RWPE2 (cell line): Measurements from ENCODE around the gene HS3ST4.

Experiments used
- ATAC-seq: fragments of 200-7000 bp; cut with Tn5 transposase; 3 replicates; pipeline ENCODE4 v1.9.1; 2021; ENCODE audit warnings: low read depth
- DNase-seq: peaks from one replicate; pipeline ENCODE4 v3.0.0-alpha.2; 2020; ENCODE audit warnings: low spot score
- H3K27ac ChIP-seq: fragments of 450-650 bp; 2 replicates; pipeline ENCODE4 v1.5.1; 2017; ENCODE audit warnings: mild to moderate bottlenecking; ENCODE audit not compliant: poor library complexity, severe bottlenecking
- H3K27me3 ChIP-seq: fragments of 250-450 bp; sonication (Bioruptor Pico); 2 replicates; pipeline ENCODE4 v1.5.1; 2021; ENCODE audit warnings: mild to moderate bottlenecking, moderate library complexity; ENCODE audit not compliant: insufficient read depth, poor library complexity, severe bottlenecking
- H3K36me3 ChIP-seq: fragments of 250-450 bp; sonication (Bioruptor Pico); 2 replicates; pipeline ENCODE4 v1.5.1; 2020; ENCODE audit warnings: low read depth, mild to moderate bottlenecking, moderate library complexity
- H3K4me1 ChIP-seq: fragments of 250-450 bp; sonication (Bioruptor Pico); 2 replicates; pipeline ENCODE4 v1.5.1; 2021; ENCODE audit warnings: mild to moderate bottlenecking, moderate library complexity; ENCODE audit not compliant: insufficient read depth, poor library complexity, severe bottlenecking
- H3K4me3 ChIP-seq: fragments of 250-450 bp; sonication (Bioruptor Pico); 2 replicates; pipeline ENCODE4 v1.5.1; 2021; ENCODE audit warnings: mild to moderate bottlenecking, moderate library complexity; ENCODE audit not compliant: severe bottlenecking
- H3K9me3 ChIP-seq: fragments of 250-450 bp; sonication (Bioruptor Pico); 2 replicates; pipeline ENCODE4 v1.5.1; 2021; ENCODE audit warnings: mild to moderate bottlenecking, moderate library complexity; ENCODE audit not compliant: severe bottlenecking
- TF ChIP-seq, protein P1 (sequence below): fragments of 450-650 bp; IDR thresholded peaks from one replicate; pipeline ENCODE4 v1.5.1; 2017; ENCODE audit warnings: mild to moderate bottlenecking, moderate library complexity; ENCODE audit not compliant: poor library complexity, severe bottlenecking

The HS3ST4 gene

DNA sequence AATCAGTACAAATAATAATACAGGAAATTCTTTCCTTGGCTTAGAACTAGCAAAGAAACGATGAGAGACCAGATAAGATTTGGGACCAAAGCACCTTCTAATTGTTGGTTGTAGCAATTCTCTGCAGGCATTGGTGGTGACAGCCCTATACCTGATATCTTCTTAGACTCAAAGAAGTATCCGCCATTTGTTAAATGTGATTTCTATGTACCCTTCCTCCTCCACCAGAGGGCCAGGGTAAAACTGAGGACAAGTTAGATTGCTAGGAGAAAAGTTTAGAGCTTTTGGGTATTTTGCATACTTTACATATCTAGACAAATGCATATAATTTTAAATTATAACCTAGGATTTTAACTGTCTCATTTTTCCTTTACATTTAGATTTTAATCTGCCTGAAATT lies 304.3 kb downstream of the HS3ST4 start:
- ATAC-seq: no peak
- TF ChIP-seq, protein P1, sequence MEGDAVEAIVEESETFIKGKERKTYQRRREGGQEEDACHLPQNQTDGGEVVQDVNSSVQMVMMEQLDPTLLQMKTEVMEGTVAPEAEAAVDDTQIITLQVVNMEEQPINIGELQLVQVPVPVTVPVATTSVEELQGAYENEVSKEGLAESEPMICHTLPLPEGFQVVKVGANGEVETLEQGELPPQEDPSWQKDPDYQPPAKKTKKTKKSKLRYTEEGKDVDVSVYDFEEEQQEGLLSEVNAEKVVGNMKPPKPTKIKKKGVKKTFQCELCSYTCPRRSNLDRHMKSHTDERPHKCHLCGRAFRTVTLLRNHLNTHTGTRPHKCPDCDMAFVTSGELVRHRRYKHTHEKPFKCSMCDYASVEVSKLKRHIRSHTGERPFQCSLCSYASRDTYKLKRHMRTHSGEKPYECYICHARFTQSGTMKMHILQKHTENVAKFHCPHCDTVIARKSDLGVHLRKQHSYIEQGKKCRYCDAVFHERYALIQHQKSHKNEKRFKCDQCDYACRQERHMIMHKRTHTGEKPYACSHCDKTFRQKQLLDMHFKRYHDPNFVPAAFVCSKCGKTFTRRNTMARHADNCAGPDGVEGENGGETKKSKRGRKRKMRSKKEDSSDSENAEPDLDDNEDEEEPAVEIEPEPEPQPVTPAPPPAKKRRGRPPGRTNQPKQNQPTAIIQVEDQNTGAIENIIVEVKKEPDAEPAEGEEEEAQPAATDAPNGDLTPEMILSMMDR: no peak

DNA sequence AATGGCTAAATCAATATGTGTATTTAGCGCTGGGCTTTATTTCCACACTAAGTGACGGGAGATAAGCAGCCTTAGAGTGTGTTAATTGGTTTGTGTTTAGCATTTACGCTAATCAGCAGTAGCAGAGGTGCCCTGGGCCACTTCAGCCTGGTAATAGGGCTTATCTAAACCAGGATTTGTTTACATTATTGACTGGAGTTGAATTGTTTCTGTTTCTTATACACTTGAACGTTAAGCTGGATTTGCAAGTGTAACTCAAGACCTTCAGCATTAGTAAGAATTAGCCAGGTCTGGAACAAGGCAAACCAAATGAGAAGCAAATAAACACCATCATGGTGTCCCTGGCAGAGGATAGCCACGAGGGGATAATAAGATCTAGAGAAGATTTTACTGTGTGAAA lies 313.6 kb downstream of the HS3ST4 start:
- H3K9me3 ChIP-seq: no peaks in the 10 kb centered on the region
- ATAC-seq (no peak), DNase-seq (no peak)
- no peaks in the 10 kb centered on the region for H3K36me3 ChIP-seq
- H3K4me3 ChIP-seq: no peak overlapping the region
- no peaks in the 10 kb centered on the region for H3K27me3 ChIP-seq
- H3K4me1 ChIP-seq: no peaks in the 10 kb centered on the region
- TF ChIP-seq, protein P1: no peak
- no peak overlapping the region for H3K27ac ChIP-seq

More for the DNA sequence above, 304.3 kb downstream of the HS3ST4 start:
- Histone ChIP-seq H3K9me3 (no peaks in the 10 kb centered on the region), H3K36me3 (no peaks in the 10 kb centered on the region), H3K27me3 (no peaks in the 10 kb centered on the region), H3K4me1 (no peaks in the 10 kb centered on the region), H3K4me3 (no peak overlapping the region), H3K27ac (no peak overlapping the region)
- DNase-seq: no peak

DNA sequence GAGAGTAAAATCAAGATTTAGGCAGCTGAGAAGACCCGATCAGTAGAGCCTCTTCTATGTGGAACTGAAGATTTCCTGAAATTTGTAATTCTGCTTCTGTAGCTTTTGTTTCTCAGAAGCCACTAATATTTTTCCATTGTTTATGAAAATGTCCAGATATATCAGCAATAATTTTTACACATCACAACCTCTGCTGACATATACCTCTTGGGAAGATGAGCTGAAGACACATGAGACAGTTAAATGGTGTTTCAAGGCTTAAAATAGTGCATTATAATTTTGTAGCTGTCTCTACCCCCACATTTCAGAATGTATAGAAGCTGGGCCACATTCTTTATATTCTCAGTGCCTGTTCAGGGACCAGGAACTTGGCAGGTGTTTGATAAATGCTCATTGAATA lies 320.6 kb downstream of the HS3ST4 start:
- no peaks in the 10 kb centered on the region for H3K36me3 ChIP-seq
- no peaks in the 10 kb centered on the region for H3K4me1 ChIP-seq
- H3K27me3 ChIP-seq: no peaks in the 10 kb centered on the region
- no peak for ATAC-seq
- no peak for DNase-seq
- H3K9me3 ChIP-seq: no peaks in the 10 kb centered on the region
- TF ChIP-seq, protein P1: no peak
- H3K27ac ChIP-seq: no peak overlapping the region
- H3K4me3 ChIP-seq: no peak overlapping the region

DNA sequence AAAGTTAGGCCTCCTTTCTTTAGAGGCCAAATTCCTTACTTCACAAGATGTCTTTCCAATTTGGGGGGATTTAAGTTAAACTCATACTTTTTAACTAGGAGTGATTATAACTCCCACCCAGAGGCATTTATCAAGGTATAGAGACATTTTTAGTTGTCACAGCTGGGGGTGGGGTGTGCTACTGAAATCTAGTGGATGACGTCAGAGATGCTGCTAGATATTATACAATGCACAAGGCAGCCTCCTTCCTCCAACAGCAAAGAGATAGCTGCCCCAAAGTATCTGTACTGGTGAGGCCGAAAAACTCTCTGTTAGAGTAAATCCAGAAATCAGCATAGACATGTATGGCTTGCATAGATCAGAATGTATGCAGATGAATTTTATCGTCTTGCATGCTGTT lies 324.0 kb downstream of the HS3ST4 start:
- TF ChIP-seq, protein P1: no peak
- H3K4me3 ChIP-seq: no peak overlapping the region

DNA sequence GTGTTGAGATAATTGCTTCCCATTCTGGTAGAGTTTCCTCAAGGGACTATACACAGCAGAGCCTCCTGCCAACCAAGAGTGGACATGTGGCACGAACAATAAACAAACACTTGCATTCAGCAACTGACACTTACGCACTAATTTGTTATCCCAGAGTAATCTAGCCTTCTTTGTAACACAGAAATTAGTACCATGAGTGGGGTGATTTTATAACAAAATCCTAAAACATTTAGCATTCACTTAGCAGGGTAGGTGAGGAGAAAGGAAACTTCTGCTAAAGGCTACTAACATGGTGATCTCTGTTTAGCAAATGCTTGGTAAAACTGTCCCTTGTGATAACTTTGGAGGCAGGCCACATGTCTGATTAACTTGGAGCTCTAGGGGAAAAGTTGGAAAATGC lies 325.2 kb downstream of the HS3ST4 start:
- peaks cover 4% of the 10 kb centered on the region for H3K27me3 ChIP-seq
- TF ChIP-seq, protein P1: no peak
- no peak overlapping the region for H3K4me3 ChIP-seq
- DNase-seq (no peak), ATAC-seq (no peak)
- H3K4me1 ChIP-seq: no peaks in the 10 kb centered on the region
- H3K36me3 ChIP-seq: no peaks in the 10 kb centered on the region
- no peak overlapping the region for H3K27ac ChIP-seq
- H3K9me3 ChIP-seq: no peaks in the 10 kb centered on the region

More for the DNA sequence above, 324.0 kb downstream of the HS3ST4 start:
- H3K27ac ChIP-seq: no peak overlapping the region
- no peaks in the 10 kb centered on the region for H3K4me1 ChIP-seq
- H3K36me3 ChIP-seq: no peaks in the 10 kb centered on the region
- DNase-seq (no peak), ATAC-seq (no peak)
- peaks cover 4% of the 10 kb centered on the region for H3K27me3 ChIP-seq
- no peaks in the 10 kb centered on the region for H3K9me3 ChIP-seq
